ENCODE data around the gene NEK5.
"Not testable (repeated sequence)": the region's sequence is repeated elsewhere in the genome, so short reads cannot be mapped to it uniquely, and the experiment has no call there.

The NEK5 gene

GRCh38 chr13:52067237-52067636 lies 61.6 kb downstream of the NEK5 start:
- DNase-seq (ENCODE audit: low spot score), result no peak

- DNase-seq (ENCODE audit: low spot score), result no peak
Measured at GRCh38 chr13:52061587-52061986, 67.3 kb downstream of the NEK5 start.

GRCh38 chr13:52061064-52061463 lies 67.8 kb downstream of the NEK5 start:
- DNase-seq (ENCODE audit: low spot score), result not testable (repeated sequence)

GRCh38 chr13:52053460-52053859 lies 75.4 kb downstream of the NEK5 start:
- no peak for DNase-seq (ENCODE audit: low spot score)

GRCh38 chr13:52051400-52051799 lies 77.5 kb downstream of the NEK5 start:
- no peak for DNase-seq (ENCODE audit: low spot score)

GRCh38 chr13:52048516-52048915 lies 80.4 kb downstream of the NEK5 start:
- DNase-seq (ENCODE audit: low spot score), result no peak

GRCh38 chr13:52047463-52047862 lies 81.4 kb downstream of the NEK5 start:
- DNase-seq (ENCODE audit: low spot score), result no peak

- no peak for DNase-seq (ENCODE audit: low spot score)
Measured at GRCh38 chr13:52043675-52044074, 85.2 kb downstream of the NEK5 start.

- DNase-seq (ENCODE audit: low spot score), result no peak
Measured at GRCh38 chr13:52036037-52036436, 92.8 kb downstream of the NEK5 start.

- no peak for DNase-seq (ENCODE audit: low spot score)
Measured at GRCh38 chr13:52034616-52035226, 94.2 kb downstream of the NEK5 start.

- no peak for DNase-seq (ENCODE audit: low spot score)
Measured at GRCh38 chr13:52033039-52033438, 95.8 kb downstream of the NEK5 start.

- DNase-seq (ENCODE audit: low spot score), result not testable (repeated sequence)
Measured at GRCh38 chr13:52030401-52030800, 98.5 kb downstream of the NEK5 start.

GRCh38 chr13:52029569-52029968 lies 99.3 kb downstream of the NEK5 start:
- no peak for DNase-seq (ENCODE audit: low spot score)

- DNase-seq (ENCODE audit: low spot score), result no peak
Measured at GRCh38 chr13:52027832-52028231, 101.0 kb downstream of the NEK5 start.

GRCh38 chr13:52026246-52026626 lies 102.6 kb downstream of the NEK5 start:
- no peak for DNase-seq (ENCODE audit: low spot score)

- DNase-seq (ENCODE audit: low spot score), result no peak
Measured at GRCh38 chr13:52025475-52026245, 103.2 kb downstream of the NEK5 start.

- DNase-seq (ENCODE audit: low spot score), result no peak
Measured at GRCh38 chr13:52024481-52024880, 104.4 kb downstream of the NEK5 start, which contains the start of gene UTP14C. Gene UTP14C (plus strand): TSS chr13:52024691. CDS start chr13:52028805, 4,114 bp downstream.

- DNase-seq (ENCODE audit: low spot score), result no peak
Measured at GRCh38 chr13:52022356-52022755, 106.5 kb downstream of the NEK5 start.

- DNase-seq (ENCODE audit: low spot score), result no peak
Measured at GRCh38 chr13:52020191-52020590, 108.7 kb downstream of the NEK5 start.

GRCh38 chr13:52016296-52016695 lies 112.6 kb downstream of the NEK5 start:
- DNase-seq (ENCODE audit: low spot score), result no peak

- DNase-seq (ENCODE audit: low spot score), result no peak
Measured at GRCh38 chr13:52012512-52012836, 116.4 kb downstream of the NEK5 start.

- DNase-seq (ENCODE audit: low spot score), result peak; percentile 99
Measured at GRCh38 chr13:52011632-52012511, 117.0 kb downstream of the NEK5 start, which contains the start of gene ALG11. Gene ALG11 (plus strand): TSS chr13:52012398. CDS start chr13:52012419, 21 bp downstream.
